Adipose tissue (tissue), 3 donors: ENCODE measurements around the gene ELAPOR2. TPM values are rescaled to one million over a fixed set of nuclear protein-coding genes. Genes with fewer than 3 reads are reported as not detected.
"Not testable (repeated sequence)": the region's sequence is repeated elsewhere in the genome, so short reads cannot be mapped to it uniquely, and the experiment has no call there.

ENCODE experiments used
- H3K27ac ChIP-seq: one replicate; pipeline ENCODE4 v1.5.1; 2013; ENCODE audit warnings: low read depth, low read length
- WGBS, 3 donors: extraction: QIAGEN DNeasy Blood & Tissue Kit; methylation state at CpG; one replicate each; pipeline ENCODE4 v1.1.7; 2013; 5-methylcytosine and 5-hydroxymethylcytosine counted together
- polyA plus RNA-seq, 3 donors: library from polyadenylated mRNA; stranded (reverse); fragments of 200-250 nt; gene quantifications; one replicate each; pipeline ENCODE4 v1.2.3, GENCODE V29; 2013
- donor health status: healthy with polysubstance abuse.
- donor health status: Bipolar disorder and iron deficiency.
- donor health status: healthy.

ELAPOR2 gene, protein sequence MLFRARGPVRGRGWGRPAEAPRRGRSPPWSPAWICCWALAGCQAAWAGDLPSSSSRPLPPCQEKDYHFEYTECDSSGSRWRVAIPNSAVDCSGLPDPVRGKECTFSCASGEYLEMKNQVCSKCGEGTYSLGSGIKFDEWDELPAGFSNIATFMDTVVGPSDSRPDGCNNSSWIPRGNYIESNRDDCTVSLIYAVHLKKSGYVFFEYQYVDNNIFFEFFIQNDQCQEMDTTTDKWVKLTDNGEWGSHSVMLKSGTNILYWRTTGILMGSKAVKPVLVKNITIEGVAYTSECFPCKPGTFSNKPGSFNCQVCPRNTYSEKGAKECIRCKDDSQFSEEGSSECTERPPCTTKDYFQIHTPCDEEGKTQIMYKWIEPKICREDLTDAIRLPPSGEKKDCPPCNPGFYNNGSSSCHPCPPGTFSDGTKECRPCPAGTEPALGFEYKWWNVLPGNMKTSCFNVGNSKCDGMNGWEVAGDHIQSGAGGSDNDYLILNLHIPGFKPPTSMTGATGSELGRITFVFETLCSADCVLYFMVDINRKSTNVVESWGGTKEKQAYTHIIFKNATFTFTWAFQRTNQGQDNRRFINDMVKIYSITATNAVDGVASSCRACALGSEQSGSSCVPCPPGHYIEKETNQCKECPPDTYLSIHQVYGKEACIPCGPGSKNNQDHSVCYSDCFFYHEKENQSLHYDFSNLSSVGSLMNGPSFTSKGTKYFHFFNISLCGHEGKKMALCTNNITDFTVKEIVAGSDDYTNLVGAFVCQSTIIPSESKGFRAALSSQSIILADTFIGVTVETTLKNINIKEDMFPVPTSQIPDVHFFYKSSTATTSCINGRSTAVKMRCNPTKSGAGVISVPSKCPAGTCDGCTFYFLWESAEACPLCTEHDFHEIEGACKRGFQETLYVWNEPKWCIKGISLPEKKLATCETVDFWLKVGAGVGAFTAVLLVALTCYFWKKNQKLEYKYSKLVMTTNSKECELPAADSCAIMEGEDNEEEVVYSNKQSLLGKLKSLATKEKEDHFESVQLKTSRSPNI
- 1 to 10 TPM; 2.1 to 6.9 (median 4.0) TPM for polyA plus RNA-seq

DNA sequence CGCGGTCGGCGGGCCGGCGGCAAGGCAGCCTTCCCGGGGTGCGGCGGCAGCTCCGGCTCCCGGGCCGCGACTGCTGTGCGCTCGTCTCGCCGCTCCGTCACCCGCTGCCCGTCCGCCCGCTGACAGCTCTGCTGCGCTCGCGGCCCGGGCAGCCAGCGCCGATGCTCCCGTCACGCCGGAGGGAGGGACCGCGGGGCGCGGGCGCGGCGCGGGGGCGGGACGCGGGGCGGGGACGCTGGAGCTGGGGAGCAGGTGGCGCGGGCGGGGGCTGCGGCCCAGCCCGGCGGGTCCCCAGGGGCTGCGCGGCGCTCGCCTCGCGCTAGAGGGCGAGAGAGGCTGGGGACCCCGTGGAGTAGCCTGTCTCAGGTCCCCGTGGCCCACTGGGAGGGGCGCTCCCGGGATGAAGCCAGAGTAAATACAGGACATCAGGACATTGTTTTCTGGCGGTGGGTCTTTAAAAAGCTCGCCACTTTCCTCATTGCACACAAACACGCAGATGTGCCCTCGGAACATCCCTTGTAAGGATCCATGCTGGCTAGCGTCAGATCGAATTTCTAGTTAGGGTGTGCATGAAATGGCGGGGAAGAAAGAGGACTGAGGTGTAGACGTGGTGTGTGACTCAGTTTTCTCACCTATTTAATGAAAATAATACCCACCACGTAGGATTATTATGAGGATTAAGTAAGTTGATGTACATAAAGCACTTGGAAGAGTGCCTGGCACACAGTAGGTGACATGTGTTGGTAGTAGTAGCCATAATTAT is at the start of gene ELAPOR2:
ELAPOR2 (minus strand) TSS at position 130 of the 763 bp plus-strand sequence. CDS start 141 bp downstream, outside the sequence.
- WGBS, 3 donors = 0 to 1% (median 1%) methylated on average over 28 to 70 of the region's 70 CpGs
- no peak within 1 kb of the TSS for H3K27ac ChIP-seq

DNA sequence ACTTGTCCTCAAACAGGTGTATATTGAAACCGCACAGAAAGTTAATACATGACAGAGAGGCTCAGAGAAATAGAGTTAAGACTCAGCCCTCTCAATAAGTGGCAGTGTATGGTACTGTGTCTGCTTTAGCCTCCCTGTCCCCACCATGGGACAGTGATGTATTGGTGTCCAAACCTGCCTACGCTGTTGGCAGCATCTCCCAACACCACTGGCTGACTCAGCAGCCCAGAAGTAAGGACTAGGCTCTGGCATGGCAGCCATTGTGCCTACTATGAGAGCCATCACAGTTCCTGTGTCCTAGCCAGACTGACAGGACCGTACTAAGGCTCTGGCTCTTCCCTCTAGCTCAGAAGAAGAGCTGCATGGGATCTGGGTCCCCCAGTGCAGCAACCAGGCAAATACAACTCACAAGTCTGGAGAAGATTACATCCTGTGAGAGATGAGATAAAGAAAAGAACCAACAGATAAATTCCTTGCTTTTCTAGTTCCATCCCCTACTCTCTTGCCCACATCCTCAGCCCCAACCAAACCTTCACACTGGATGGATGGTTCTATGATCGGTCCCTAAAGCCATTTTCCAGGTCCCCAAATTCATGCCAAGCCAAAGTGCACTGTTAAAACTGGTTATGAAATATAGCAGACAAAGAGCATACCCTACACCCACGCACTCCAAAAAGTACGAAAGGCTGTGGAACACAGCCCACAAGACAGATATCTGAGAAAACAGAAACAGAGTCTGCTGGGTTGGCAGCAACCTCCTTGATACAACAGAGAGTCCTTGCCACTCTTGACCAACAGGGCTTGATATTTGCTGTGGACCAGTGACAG is 48.7 kb upstream of the ELAPOR2 start:
- H3K27ac ChIP-seq = no peak overlapping the region
- 69 to 87% (median 80%) methylated on average over 6 of the region's 6 CpGs for WGBS, 3 donors

DNA sequence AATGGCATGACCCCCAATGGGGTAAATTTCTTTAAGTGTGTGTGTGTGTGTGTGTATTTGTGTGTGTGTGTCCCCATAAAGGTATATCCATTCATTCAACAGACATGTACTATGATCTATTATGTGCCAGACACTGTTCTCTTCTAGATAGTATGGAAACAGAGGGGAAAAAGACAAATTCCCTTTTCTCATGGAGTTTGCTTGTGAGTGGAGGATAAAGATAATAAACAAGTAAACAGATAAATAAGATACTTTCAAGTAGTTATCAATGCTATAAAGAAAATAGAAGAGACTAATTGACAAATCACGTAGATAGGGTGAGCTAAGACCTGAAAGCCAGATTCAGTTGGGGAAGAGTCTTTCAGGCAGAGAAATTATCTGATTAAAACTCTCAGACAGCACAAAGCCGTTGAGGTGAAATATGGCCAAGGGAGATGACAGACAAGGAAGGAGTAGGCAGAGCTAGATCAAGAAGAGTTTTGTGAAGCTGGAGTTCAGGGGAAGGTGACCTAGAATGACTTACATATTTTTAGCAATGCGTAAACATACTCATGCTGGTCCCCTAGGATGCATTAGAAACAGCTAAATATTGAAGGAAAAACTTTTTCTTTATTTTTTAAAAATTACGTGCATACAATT is 47.6 kb upstream of the ELAPOR2 start:
- no peak overlapping the region for H3K27ac ChIP-seq
- 55 to 61% (median 58%) methylated on average over 4 of the region's 4 CpGs for WGBS, 3 donors

DNA sequence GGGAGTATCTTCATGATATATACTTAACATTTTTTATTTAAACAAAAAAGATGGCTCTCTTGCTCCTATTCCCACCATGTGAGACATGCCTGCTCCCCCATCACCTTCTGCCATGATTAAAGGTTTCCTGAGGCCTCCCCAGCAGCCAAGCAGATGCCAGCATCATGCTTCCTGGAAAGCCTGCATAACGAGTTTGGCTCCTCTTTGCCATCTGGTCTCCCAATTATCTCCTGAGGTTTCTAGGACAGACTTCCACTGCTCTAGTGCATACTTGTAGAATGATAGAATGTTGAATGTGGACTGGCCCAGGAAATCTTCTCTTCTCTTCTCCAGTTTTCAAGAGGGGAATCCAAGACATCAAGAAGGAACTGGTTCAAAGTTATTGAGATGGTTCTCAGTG is 45.9 kb upstream of the ELAPOR2 start:
- no peak overlapping the region for H3K27ac ChIP-seq
- WGBS, 3 donors = 38 to 74% (median 72%) methylated on average over 1 of the region's 1 CpG

DNA sequence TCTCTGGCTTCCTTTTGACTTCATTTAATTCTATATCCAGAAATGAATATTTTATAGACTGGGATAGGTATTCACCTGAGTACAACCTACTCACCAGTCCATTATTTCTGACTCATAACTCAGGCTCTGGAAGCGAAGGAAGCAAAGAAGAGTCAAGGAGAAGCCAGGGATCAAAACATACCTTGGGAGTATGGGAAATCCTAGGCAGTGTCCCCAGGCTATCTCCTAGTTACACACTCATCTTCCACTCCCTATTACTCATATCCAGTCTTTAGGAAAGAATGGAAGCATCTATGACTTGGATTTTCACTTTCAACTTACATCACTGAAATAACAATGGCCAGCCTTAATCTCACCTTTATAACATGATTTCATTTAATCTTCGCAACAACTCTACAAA is 40.9 kb upstream of the ELAPOR2 start:
- no peak overlapping the region for H3K27ac ChIP-seq
- WGBS, 3 donors = 86 to 94% (median 91%) methylated on average over 2 of the region's 2 CpGs

DNA sequence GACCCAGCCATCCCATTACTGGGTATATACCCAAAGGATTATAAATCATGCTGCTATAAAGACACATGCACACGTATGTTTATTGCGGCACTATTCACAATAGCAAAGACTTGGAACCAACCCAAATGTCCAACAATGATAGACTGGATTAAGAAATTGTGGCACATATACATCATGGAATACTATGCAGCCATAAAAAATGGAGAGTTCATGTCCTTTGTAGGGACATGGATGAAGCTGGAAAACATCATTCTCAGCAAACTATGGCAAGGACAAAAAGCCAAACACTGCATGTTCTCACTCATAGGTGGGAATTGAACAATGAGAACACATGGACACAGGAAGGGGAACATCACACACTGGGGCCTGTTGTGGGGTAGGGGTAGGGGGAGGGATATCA is 37.9 kb upstream of the ELAPOR2 start:
- no CpG with 5 or more reads among the region's 2 CpGs for WGBS, 3 donors

DNA sequence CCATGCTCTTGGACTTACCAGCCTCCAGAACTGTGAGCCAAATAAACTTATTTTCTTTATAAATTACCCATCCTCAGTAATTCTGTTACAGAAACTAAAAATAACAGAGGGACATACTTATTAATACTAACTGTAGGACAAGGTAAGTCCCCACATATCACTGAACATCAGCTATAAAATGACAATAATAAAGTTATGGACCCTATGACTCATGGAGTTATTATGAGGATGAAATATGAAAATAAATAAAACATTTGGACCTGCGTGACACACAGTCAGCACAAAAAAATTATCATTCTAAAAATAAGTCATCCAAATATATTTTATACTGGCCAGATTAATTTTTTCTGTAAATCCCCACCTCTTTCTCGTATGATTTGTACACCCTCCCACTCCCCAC is 34.9 kb upstream of the ELAPOR2 start:
- no peak overlapping the region for H3K27ac ChIP-seq
- WGBS, 3 donors = 68 to 79% (median 72%) methylated on average over 2 of the region's 2 CpGs

More for the DNA sequence above, 37.9 kb upstream of the ELAPOR2 start:
- H3K27ac ChIP-seq = not testable (repeated sequence)

DNA sequence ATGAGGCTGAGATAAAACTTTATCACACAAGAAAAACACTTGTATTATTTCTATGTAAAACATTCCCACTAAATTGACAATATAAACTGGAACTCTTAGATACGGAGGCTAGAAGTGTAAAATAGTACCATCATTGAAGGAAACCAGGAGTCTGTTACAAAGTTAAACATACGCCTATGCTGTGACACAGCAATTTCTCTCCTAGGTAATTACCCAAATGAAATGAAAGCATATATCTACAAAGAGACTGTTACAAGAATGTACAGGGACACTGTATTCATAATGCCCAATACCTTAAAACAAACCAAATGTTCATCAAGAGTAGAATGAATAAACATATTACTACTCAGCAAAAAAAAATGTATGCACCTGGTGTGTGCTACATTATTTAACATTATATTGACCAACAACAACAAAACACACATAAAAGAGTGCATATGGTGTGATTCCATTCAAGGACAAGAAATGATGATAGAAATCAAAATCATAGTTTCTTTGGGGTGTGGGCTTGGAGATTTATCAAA is 33.2 kb upstream of the ELAPOR2 start:
- 71 to 77% (median 76%) methylated on average over 2 of the region's 2 CpGs for WGBS, 3 donors
- no peak overlapping the region for H3K27ac ChIP-seq

DNA sequence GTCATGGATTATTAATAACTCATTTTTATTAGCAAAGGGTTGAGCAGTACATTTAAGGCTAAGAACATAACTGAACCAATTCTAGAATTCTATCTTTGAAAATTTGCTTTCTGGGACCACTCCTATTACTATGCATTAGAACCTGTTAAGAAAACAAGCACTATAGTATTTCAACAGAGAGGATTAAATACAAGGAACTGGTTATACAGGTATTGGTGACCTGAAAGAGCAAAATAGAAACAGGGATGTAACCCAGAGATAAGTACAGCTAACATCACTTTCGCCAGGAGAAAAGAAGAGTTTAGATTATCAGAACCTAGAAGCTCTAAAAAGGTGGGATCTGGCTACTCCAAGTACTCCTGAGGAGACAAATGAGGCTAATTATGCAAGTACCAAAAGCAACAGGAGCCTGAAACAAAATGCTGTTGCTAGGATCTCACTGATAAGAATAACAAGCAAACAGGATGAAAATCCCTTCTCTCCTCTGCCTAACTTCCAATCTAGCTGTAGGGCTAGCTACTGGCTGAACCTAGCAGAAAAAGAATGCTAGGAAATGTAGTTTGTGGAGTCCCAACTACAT is 32.1 kb upstream of the ELAPOR2 start:
- no peak overlapping the region for H3K27ac ChIP-seq
- 43 to 79% (median 71%) methylated on average over 1 of the region's 1 CpG for WGBS, 3 donors

DNA sequence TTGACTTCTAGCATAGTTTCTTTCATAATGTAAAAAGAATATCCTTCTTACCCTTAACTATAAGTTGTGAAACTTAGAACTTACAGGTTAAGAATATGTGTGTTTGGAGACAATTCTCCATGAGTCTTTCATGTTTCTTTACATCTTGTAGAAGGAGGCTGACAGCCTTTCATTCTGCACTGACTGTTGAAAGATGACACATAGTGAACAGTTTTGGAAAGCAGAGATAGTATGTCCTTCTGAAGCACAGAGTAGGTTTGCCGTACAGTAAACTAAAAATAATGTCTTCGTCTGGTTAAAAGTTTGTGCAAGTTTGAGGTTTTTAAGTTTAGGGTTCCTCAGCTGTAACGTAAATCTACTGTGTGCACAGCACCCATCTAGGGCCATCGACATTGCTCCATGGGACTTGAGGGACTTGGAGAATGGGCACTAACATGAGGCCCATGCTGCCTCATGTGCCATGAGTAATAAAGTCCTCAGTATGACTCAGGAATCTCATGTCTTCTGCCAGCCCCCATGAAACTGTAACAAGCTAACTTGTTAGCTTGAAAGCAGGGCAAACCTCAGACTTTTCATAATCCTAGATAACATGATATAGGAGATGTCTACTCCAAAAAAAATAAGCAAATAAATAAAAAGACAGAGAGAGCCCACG is 24.5 kb upstream of the ELAPOR2 start:
- WGBS, 3 donors = 72 to 94% (median 92%) methylated on average over 5 of the region's 5 CpGs
- H3K27ac ChIP-seq = no peak overlapping the region

DNA sequence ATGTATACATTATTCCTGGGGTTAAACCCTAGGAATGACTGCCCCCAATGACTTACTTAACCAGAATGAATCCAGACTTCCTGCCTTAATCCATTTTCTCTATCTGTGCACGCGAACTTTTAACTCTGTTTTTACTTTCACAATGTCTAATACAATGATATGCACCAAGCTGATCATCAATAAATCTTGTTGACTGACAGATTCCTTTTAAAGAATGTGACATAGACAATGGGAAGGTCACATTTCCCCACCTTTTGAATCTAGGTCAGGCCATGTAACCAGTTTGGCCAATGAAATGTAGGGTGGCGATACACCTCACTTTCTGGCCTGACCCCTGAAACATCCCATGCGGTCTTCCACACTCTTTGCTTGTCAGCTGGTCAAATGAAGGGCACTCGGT is 23.2 kb upstream of the ELAPOR2 start:
- 80 to 90% (median 87%) methylated on average over 5 of the region's 5 CpGs for WGBS, 3 donors
- H3K27ac ChIP-seq = no peak overlapping the region

DNA sequence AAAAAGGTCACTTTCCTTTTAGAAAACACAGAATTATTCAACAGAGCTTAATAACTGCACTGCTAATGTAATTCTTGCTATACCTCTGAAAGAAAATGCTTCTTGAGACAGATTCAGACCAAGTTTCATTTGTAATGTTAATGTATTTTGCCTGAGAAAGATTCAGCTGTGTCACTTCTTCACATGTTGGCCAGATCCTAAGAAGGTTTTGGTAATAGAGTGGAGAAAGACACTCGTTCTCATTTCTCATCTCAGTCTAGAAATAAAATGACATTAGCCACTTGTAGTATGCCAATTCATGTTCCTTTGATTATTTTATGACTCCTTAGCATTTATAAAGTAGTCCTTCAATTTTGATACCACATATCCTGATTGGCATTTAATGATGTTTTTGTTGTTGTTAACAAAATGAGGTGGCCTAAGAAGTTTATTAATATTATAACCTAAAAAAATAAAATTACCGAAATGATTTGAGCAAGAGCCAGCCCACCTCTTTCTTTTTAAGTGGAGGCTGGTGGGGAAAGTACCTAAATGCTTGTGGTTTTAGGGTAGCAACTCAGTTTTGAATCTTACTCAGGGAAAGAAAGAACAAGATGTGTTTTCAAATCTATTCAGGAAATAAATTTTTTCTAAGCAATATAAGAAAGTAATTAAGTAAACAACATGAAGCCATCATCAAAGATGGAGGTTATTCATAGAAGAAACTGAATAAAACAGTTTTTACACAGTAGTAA is 16.4 kb upstream of the ELAPOR2 start:
- WGBS, 3 donors = 62 to 74% (median 74%) methylated on average over 2 of the region's 2 CpGs
- no peak overlapping the region for H3K27ac ChIP-seq

DNA sequence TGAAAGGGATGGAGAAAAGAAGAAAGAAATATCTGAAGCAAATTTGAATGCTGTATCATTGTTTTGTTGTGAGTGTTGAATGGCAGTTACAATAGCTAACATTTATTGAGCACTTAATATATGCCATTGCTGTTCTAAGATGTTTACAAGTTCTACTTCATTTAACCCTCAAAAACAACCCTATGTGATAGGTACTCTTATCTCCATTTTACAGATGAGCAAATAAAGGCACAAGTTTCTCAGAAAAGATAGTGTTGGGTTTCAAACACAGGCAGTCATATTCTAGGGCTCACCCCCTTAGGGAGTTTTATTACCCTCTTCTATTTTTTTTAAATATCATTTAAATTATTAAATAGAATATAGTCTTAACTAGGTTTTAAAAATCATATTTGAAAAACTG is 8.3 kb upstream of the ELAPOR2 start:
- no peak overlapping the region for H3K27ac ChIP-seq

DNA sequence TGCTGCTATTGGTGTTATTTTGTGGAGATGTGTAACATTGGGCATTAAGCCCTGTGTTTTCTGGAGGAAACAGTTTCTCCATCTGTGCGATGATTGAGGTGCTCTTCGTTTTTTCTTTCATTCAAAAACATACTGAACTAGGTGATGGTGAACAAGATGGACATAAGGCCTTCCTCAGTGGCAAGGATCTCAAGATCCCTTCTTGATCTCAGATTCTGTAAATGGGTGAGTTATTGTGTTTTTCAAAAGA is 759 bp upstream of the ELAPOR2 start:
- 57 to 76% (median 66%) methylated on average over 2 of the region's 2 CpGs for WGBS, 3 donors
- no peak overlapping the region for H3K27ac ChIP-seq

DNA sequence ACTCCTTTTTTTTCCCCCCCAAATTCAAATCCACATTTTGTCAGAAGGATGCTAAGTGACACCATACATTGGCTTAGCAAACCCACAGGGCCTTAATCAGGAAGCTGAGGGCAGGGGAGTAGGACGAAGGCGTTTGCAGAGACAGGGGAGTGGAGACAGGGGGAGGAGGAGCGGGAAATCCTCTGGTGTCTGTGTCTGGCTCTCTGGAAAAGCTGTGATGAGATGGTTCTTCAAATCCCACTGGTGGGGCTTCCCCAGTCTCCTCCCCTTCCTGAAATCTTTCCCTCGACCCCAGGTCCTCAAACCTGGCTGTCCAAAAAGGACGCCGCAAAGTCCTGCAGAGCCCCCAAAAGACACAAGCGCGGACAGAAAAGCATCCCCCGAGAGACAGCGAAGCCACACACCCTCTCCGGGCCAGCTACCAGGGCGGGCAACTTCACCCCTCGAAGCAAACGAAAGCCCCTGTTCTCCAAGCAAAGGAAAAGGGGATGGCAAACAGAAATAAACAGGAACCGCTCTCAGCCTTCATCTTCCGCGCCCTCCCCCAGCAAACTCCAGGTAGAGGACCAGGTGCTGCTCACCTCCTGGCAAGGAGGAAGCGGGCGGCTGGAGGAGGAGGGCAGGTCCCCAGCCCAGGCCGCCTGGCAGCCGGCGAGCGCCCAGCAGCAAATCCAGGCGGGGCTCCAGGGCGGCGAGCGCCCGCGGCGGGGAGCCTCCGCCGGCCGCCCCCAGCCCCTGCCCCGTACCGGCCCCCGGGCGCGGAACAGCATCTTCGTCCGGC is 520 bp downstream of the ELAPOR2 start:
- WGBS, 3 donors = 1 to 2% (median 2%) methylated on average over 24 to 40 of the region's 40 CpGs
- no peak overlapping the region for H3K27ac ChIP-seq
